ENCODE data around the gene CCDC197.

Gene CCDC197

GRCh38 chr14:93997082-93997481 is at the start of gene CCDC197:
TSS of gene CCDC197 (plus strand) at chr14:93997301. CDS start at chr14:93998132, 831 bp downstream.
- DNase-seq: no peak

DNA sequence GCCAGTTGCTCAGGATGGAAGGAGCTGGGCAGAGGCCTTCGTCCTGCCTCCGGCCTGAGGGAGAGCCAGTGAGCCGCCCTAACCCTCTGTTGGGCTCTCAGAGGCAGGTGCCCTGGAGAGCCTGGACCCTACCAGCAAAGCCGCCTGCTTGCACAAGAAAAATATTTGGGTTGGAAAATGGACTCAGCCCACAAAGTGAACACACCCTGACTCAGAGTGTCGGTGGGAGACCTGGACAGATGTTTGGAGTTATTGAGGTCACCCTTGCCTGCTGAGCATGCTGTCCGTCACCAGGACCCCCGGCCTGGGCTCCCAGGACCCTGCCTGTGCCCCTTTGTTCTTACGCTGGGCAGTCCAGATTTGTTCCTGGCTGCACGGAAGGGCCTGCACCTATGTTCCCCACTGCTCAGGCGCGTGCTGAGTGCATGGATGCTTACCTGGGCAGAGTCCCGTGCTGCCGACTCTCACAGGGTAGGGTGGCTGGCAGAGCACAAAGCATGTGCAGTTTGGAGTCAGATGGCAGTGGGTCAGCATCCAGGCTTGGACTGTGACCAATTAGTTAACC is 47.5 kb upstream of the CCDC197 start:
- no peak for DNase-seq

DNA sequence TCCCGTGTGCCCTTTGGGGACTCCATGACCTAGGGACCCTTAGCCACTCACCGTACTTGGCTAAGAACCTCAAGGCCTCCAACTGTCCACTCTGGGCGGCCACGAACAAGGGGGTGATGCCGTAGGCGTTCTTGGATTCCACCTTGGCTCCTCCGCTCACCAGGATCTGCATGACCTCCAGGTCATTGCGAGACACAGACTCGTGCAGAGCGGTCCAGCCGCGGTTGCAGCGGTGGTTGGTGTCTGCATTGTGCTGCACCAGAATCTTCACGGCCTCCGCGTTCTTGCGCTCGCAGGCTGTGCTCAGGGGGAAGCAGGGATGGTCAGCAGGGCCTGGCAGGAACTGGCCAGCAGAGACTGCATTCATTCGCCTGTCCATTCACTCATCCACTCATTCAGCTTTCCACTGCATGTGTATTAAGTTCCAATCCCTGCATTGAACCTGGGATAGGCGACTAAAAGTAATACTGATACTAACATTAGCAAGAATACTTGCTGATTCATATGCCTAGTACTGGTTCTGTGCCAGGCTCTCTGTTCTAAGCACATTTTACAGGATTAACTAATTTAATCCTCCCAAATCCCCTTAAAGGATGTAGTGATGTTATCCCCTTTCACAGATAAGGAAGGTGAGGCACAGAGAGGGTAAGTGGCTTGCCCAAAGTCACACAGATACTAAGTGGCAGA is 46.0 kb upstream of the CCDC197 start:
- no peak for DNase-seq

GRCh38 chr14:93951635-93952540 is 45.2 kb upstream of the CCDC197 start:
- DNase-seq: no peak

DNA sequence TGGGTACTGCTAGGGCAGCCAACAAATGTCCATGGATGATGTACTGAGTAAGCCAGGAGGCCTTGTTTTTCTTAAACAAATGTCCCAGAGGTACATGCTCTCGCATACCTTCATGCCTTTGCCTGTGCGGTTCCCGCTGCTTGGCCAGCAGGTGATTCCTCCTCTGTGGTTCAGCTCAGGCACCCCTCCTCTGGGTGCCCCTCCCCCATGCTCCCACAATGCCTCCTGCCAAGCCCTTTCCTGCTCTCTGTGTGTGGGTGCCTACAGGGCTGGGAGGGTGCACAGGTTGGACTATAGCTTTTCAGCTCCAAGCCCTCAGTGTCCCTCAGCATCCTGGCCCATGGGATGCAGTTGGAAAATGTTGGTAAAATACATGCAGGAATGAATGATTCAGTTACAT is 44.3 kb upstream of the CCDC197 start:
- DNase-seq: no peak

- no peak for DNase-seq
These were observed 43.8 kb upstream of the CCDC197 start for GRCh38 chr14:93953263-93953662.

- DNase-seq: no peak
These were observed 43.2 kb upstream of the CCDC197 start for GRCh38 chr14:93953739-93954515.

- no peak for DNase-seq
These were observed 42.6 kb upstream of the CCDC197 start for GRCh38 chr14:93954516-93954830.

DNA sequence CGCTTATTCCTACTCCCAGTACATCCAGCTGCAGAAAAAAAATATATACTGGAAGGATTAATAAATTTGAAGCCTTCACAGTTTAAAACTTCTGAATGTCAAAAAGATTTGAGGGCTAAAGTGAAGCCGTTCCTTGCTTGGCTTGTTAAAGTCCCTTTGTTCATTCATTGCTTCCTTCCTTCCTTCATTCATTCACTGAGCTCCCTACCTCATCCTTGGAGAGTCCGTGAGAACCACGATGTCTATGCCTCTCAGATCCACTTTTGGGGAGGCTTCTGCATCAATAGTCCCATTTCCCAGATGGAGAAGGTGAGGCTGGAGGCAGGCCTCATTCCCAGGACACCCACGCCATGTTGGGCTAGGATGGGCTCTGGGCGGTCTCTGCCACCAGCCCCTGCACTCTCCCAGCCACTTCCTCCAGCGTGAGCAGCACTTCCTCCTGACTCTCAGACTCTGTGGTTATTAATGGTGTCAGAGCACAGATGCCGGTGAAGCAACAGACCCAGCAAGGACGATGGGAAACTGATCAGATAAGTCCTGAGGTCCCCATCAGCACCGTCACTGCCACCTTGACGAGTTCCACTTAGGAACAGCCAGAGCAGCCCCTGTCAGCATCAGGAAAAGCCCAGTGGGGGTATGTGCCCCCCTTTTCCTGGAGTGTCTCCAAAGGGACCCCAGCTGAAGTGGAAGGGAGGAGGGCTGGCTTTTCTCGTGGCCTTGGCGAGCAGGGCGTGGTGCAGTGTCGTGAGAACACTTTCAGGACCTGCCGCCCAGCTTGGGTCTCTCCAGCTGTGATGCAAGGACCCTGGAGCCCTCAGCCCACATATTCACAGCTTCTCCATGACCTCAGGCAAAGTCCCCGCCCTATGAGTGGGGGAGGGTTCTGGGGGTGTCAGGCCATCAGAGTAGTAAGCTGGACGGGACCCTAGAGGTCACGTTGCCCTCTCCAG is 41.9 kb upstream of the CCDC197 start:
- DNase-seq: peak; percentile 65 to 71

- no peak for DNase-seq
These were observed 41.1 kb upstream of the CCDC197 start for GRCh38 chr14:93955850-93956481.

GRCh38 chr14:93956514-93957332 is 40.4 kb upstream of the CCDC197 start:
- no peak for DNase-seq

- no peak for DNase-seq
These were observed 39.8 kb upstream of the CCDC197 start for GRCh38 chr14:93957333-93957710.

DNA sequence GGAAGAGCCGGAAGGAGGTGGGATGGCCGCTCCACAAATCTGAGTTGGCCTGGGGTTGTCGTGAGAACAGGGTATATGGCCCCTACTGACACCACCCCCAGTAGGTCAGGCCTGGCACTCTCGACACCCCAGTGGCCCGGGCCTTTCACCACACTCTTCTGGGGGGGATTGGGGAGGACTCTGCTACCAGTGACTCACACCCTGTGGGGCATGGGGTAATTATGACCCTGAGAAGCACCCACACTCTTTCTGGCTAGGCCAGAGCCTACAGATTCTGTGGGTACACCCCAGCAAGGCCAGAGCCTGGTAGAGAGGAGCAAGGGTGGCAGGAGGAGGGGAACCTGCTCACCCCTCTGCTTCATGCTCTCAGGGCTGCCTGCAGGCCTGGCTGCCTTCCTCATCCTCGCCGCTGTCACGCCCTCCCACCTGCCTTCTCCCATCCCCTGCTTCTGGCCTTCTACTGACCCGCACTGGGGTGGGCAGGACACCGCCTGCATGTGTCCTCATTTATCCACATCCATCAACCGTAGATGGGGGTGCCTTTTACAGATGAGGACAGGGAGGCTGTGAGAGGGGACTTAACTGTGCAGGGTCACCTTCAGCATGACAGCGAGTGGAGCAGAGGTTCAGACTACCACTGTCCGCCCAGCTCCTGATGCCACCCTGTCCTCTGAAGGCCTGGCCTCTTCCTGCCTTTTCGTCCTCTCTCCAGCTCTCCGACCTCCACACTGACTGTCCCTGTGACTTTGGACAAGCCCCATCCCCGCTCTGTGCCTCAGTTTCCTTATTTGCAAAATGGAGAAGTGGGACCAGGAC is 39.1 kb upstream of the CCDC197 start:
- DNase-seq: no peak

DNA sequence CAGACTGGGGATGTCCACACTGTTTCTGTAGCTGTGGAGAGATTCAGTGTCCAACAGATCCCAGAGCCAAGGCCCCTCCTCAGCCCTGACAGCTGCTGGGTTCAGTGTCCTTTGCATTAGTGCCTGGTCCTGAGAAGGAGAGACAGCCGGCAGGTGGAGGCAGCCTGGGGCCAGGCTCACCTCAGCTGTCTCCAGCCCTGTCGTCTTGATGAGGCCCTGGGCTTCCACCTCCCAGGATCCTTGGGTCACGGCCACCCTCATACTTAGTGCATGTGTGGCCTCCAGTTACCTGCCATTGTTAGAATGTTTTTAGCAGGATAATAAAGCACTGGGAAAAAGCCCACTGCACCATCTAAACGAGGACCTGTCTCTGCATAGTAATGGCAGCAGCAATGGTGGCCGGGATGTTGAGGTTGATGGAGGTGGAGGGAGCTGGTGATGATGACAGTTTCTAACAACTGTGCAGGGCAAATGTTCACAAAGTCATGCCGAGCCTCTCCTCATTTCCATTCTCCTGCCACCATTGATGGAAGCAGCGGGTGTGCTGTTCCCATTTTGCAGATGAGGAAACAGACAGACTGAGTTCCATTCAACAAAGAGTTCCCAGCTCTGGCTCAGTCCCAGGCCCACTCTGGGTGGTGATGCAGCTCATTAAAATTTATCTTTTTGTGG is 38.4 kb upstream of the CCDC197 start:
- DNase-seq: no peak

GRCh38 chr14:93959239-93960107 is 37.6 kb upstream of the CCDC197 start:
- DNase-seq: peak; percentile 92 to 93

GRCh38 chr14:93960108-93960475 is 37.0 kb upstream of the CCDC197 start:
- DNase-seq: no peak

DNA sequence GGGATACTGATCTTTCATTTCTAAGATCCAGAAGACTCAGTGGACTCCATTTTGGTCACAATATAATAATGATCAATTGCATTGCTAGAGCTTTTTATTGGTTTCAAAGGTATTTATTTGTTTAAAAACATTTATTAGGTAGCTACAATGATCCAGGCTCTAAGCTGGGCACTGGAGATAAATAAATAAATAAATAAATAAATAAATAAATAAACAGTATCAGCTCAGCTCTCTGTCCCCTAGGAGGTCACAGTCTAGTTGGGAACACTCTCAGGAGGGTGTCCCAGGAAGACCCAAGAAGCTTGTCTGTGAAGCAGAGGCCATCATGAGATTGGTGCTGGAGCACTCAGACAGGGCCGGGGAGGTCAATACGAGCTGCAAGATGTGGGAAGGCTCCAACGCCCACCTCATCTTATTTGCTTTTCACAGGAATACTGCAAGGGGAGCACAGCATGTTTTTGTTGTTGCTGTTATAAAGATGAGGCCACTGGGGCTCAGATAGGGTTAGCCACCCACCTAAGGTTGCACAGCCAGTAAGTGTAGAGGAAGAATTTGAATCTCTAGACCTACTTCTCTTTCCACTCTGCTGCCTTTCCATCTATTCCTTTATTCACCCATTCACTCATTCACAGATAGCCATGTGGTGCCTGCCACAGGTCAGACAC is 36.2 kb upstream of the CCDC197 start:
- DNase-seq: no peak

- no peak for DNase-seq
These were observed 35.5 kb upstream of the CCDC197 start for GRCh38 chr14:93961620-93962019.

Data from CD4-positive, alpha-beta T cell treated with Interferon alpha-2 for 1 hour (primary cell).